T-helper 22 cell (primary cell): ENCODE data around the gene MET.

Experiments used
- DNase-seq: peaks from one replicate; pipeline ENCODE4 v3.0.0-alpha.2; 2020; ENCODE audit warnings: low read depth

Gene MET

GRCh38 chr7:116785843-116786242, 113.8 kb downstream of the MET start:
- DNase-seq, result no peak

- no peak for DNase-seq
Observed at GRCh38 chr7:116786791-116787443, 114.9 kb downstream of the MET start.

GRCh38 chr7:116787881-116788280, 115.9 kb downstream of the MET start:
- DNase-seq, result no peak

GRCh38 chr7:116788572-116789197, 116.7 kb downstream of the MET start:
- no peak for DNase-seq

- no peak for DNase-seq
Observed at GRCh38 chr7:116790025-116790424, 118.0 kb downstream of the MET start.

- no peak for DNase-seq
Observed at GRCh38 chr7:116792813-116793212, 120.8 kb downstream of the MET start.

GRCh38 chr7:116793795-116794340, 121.9 kb downstream of the MET start:
- no peak for DNase-seq

- DNase-seq, result no peak
Observed at GRCh38 chr7:116796471-116796870, 124.5 kb downstream of the MET start.

GRCh38 chr7:116797612-116798011, 125.6 kb downstream of the MET start:
- no peak for DNase-seq

- no peak for DNase-seq
Observed at GRCh38 chr7:116798232-116798631, 126.2 kb downstream of the MET start.

- DNase-seq, result no peak
Observed at GRCh38 chr7:116799916-116800315, 127.9 kb downstream of the MET start.

GRCh38 chr7:116800594-116800993, 128.6 kb downstream of the MET start:
- no peak for DNase-seq

- DNase-seq, result no peak
Observed at GRCh38 chr7:116801092-116801710, 129.2 kb downstream of the MET start.

GRCh38 chr7:116802144-116802745, 130.2 kb downstream of the MET start:
- no peak for DNase-seq

GRCh38 chr7:116802746-116803152, 130.8 kb downstream of the MET start:
- DNase-seq, result no peak

GRCh38 chr7:116804471-116804870, 132.5 kb downstream of the MET start:
- DNase-seq, result no peak

GRCh38 chr7:116805100-116805544, 133.1 kb downstream of the MET start:
- no peak for DNase-seq

- no peak for DNase-seq
Observed at GRCh38 chr7:116806046-116806944, 134.3 kb downstream of the MET start.

GRCh38 chr7:116807011-116807560, 135.1 kb downstream of the MET start:
- DNase-seq, result no peak

GRCh38 chr7:116809636-116810266, 137.8 kb downstream of the MET start:
- DNase-seq, result no peak
